K562 (cell line): ENCODE results near the gene NRF1. TPM values are rescaled to one million over a fixed set of nuclear protein-coding genes. Genes with fewer than 3 reads are reported as not detected.

Experiments
- CHCHD3 ChIP-seq: fragments of 250-450 bp; sonication (Bioruptor Pico); IDR thresholded peaks from 2 replicates; pipeline ENCODE4 v2.1.2; 2022; ENCODE audit warnings: mild to moderate bottlenecking
- CHD7 ChIP-seq: fragments of 200-600 bp; sonication (generic); IDR thresholded peaks from one replicate; pipeline ENCODE4 v1.6.1; 2012; ENCODE audit warnings: mild to moderate bottlenecking, low read depth, low read length, inconsistent platforms
- ELK1 ChIP-seq: sonication (generic); formaldehyde crosslinking; IDR thresholded peaks from 2 replicates; pipeline ENCODE4 v1.8.1; 2022; ENCODE audit warnings: missing genetic modification reagents
- FOXA3 ChIP-seq, 2 experiments: fragments of 450-650 bp in 1 of 2; sonication (generic) in 1 of 2; formaldehyde crosslinking; IDR thresholded peaks in 1 of 2; conservative IDR thresholded peaks in 1 of 2; 2 replicates each; pipeline versions ENCODE4 v1.4.0 to v1.8.0; 2020 to 2022; ENCODE audit warnings: mild to moderate bottlenecking in 2 of 2, missing genetic modification reagents in 1 of 2
- HDAC6 ChIP-seq: IDR thresholded peaks from 2 replicates; pipeline ENCODE4 v1.6.1; 2012; ENCODE audit warnings: low read depth, mild to moderate bottlenecking, control low read depth, inconsistent platforms, low read length, moderate library complexity
- MAFF ChIP-seq: IDR thresholded peaks from 2 replicates; pipeline ENCODE4 v1.6.1; 2012; ENCODE audit warnings: low read length, improper control_type of control experiment
- SIN3A ChIP-seq, 2 experiments: fragments of 150-350 bp in 1 of 2; IDR thresholded peaks; 2 replicates each; pipeline ENCODE4 v1.6.1; 2011 to 2016; ENCODE audit warnings: borderline replicate concordance in 2 of 2, low read depth in 2 of 2, low read length in 2 of 2, mild to moderate bottlenecking in 2 of 2, moderate library complexity in 2 of 2; ENCODE audit not compliant: control insufficient read depth in 1 of 2
- ZFP30 ChIP-seq: fragments of 250-450 bp; sonication (Bioruptor Pico); IDR thresholded peaks from 2 replicates; pipeline ENCODE4 v1.8.0; 2022; ENCODE audit warnings: moderate library complexity, mild to moderate bottlenecking, inconsistent platforms, borderline replicate concordance
- ZFPM2 ChIP-seq: fragments of 250-450 bp; sonication (Bioruptor Pico); IDR thresholded peaks from 2 replicates; pipeline ENCODE4 v1.5.1; 2022; ENCODE audit warnings: mild to moderate bottlenecking
- polyA plus RNA-seq, 8 experiments: library from polyadenylated mRNA; depleted of rRNA in 4 of 8; stranded (reverse) in 5 of 8; unstranded in 3 of 8; fragments of >200 nt; fragmentation: Nextera tagmentation in 2 of 8; fragmentation: Illumina TruSeq in 1 of 8; extraction: Ambion mirVana in 2 of 8; extraction: Trizol in 1 of 8; gene quantifications; 2 replicates each; pipeline versions ENCODE4 v1.2.1 to v1.2.3, GENCODE V29; 2011 to 2014; ENCODE audit warnings: inconsistent platforms in 1 of 8, missing spikeins in 1 of 8
- total RNA-seq, 7 experiments: library from RNA; depleted of rRNA in 6 of 7; stranded (reverse); fragments of >200 nt in 6 of 7; fragmentation: Illumina TruSeq in 2 of 7; extraction: Trizol in 2 of 7; gene quantifications; 2 replicates each; pipeline versions ENCODE4 v1.2.1 to v1.2.3, GENCODE V29; 2011 to 2021; ENCODE audit warnings: low replicate concordance in 1 of 7

The NRF1 gene
- total and polyA plus RNA-seq, 9 of the 15 experiments (the other 6 are each of a cell fraction or from before 2014, with no cell fraction given), result 8.6 to 28.8 (median 20.3) TPM

- TF ChIP-seq FOXA3 (CRISPR knock-in tag; conservative IDR thresholded peaks at IDR 0.05 in 1 of 2, IDR thresholded peaks at IDR 0.05 in 1 of 2), result no peak
- no peak for TF ChIP-seq HDAC6
- TF ChIP-seq SIN3A (IDR thresholded peaks at IDR 0.05; ENCODE audit: borderline replicate concordance in 2 of 2, control insufficient read depth in 1 of 2, low read depth in 2 of 2, low read length in 2 of 2), result no peak
- TF ChIP-seq ZFP30 (CRISPR knock-in tag), result no peak
- no peak for TF ChIP-seq CHD7
- no peak for TF ChIP-seq CHCHD3 (CRISPR knock-in tag)
- TF ChIP-seq ZFPM2, result no peak
- TF ChIP-seq ELK1, result no peak
- TF ChIP-seq MAFF, result no peak
These were observed 87.2 kb downstream of the NRF1 start (continued) for GRCh38 chr7:129698516-129699418.
